Measurements from ENCODE around the gene HSPB7.

The HSPB7 gene

GRCh38 chr1:16019644-16020277, 1.9 kb upstream of the HSPB7 start:
- H3K36me3 ChIP-seq (ENCODE audit: control insufficient read depth in 2 of 2, insufficient read depth in 1 of 2, low read length in 2 of 2): no peaks in the 10 kb centered on the region
- no peak overlapping the region for H3K4me3 ChIP-seq (ENCODE audit: low read depth, low read length)
- POLR2A ChIA-PET: interaction anchor here (0.6 kb wide), 1 partner anchor 29 kb away, joined by 9 read pairs; no protein-coding TSS in a partner anchor
- H3K27ac ChIP-seq (ENCODE audit: extremely low read depth, low read depth, low read length): no peak overlapping the region
- H3K9me3 ChIP-seq (ENCODE audit: control insufficient read depth, insufficient read depth, low read depth, low read length): no peaks in the 10 kb centered on the region
- H3K4me1 ChIP-seq (ENCODE audit: control insufficient read depth, insufficient read depth, low read length): no peaks in the 10 kb centered on the region
- 0 out of 2 replicates have a peak, but pooled peaks have one; percentile 3 for TF ChIP-seq SCRT2 (tag by site-specific recombination; IDR thresholded peaks at IDR 0.05)
- TF ChIP-seq, protein P1, sequence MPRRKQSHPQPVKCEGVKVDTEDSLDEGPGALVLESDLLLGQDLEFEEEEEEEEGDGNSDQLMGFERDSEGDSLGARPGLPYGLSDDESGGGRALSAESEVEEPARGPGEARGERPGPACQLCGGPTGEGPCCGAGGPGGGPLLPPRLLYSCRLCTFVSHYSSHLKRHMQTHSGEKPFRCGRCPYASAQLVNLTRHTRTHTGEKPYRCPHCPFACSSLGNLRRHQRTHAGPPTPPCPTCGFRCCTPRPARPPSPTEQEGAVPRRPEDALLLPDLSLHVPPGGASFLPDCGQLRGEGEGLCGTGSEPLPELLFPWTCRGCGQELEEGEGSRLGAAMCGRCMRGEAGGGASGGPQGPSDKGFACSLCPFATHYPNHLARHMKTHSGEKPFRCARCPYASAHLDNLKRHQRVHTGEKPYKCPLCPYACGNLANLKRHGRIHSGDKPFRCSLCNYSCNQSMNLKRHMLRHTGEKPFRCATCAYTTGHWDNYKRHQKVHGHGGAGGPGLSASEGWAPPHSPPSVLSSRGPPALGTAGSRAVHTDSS (tag by site-specific recombination; IDR thresholded peaks at IDR 0.05): no peak
- no peak for TF ChIP-seq ZNF121 (tag by site-specific recombination; IDR thresholded peaks at IDR 0.05)
- peak; percentile 78 for TF ChIP-seq ZFHX2 (tag by site-specific recombination; conservative IDR thresholded peaks at IDR 0.05)
- TF ChIP-seq EGR2 (tag by site-specific recombination; IDR thresholded peaks at IDR 0.05; ENCODE audit: low read depth): peak; percentile 64
- TF ChIP-seq GLI2 (tag by site-specific recombination; IDR thresholded peaks at IDR 0.05; ENCODE audit: borderline replicate concordance, low read depth): no peak
- no peak for TF ChIP-seq ZNF350 (tag by site-specific recombination; IDR thresholded peaks at IDR 0.05)
- CTCF ChIA-PET: interaction anchor here (0.6 to 4.5 kb wide), 7 partner anchors 9 to 56 kb away, joined by 3 to 31 read pairs (median 6); partner anchors contain the start of gene FAM131C

DNA sequence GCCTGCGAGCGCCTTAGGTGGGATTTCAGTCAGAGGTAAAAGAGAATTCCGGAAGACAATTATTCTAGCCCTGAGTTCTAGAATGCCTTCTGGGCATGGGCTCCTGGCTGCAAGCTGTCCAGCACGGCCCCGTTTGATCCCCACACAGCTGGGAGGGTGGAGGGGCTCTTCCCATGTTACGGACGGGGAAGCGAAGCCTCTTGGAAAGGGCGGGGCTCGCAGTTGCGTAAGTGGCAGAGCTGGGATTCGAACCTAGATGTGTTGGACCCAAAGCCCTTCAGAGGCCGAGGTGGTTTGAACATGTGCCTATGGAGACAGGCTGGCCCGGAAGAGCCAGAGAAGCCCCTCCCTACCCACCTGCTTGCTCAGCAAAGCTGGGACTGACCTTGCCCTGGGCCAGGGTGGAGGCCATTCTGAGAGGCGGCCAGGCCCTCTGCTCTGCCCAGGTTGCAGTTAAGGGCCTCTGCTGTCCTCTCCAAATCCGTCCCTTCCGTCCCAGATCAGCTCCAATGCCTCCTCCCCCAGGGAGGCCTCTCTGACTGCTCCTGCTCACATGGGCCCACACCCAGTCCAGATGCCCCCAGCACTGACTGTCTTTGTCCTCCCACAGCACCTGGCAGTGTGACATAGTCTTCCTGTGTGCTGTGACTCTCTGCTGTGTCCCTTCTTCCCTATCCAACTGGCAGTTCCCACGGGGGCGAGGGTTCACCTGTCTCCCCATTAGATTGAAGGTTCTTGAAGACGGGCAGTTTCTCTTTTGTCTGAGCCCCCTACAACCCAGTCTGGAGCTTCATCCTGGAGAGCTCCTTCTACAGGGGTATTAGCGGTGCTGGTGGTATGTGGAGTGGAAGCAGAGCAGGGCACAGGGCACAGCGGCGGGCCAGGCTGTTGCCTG, 1.2 kb upstream of the HSPB7 start:
- CTCF ChIA-PET: interaction anchor here (1.2 to 4.5 kb wide), 6 partner anchors 9 to 54 kb away, joined by 3 to 31 read pairs (median 6); partner anchors contain the start of gene FAM131C
- Histone ChIP-seq H3K4me1 (ENCODE audit: control insufficient read depth, insufficient read depth, low read length) (no peaks in the 10 kb centered on the region), H3K36me3 (ENCODE audit: control insufficient read depth in 2 of 2, insufficient read depth in 1 of 2, low read length in 2 of 2) (no peaks in the 10 kb centered on the region), H3K9me3 (ENCODE audit: control insufficient read depth, insufficient read depth, low read depth, low read length) (no peaks in the 10 kb centered on the region), H3K4me3 (ENCODE audit: low read depth, low read length) (no peak overlapping the region), H3K27ac (ENCODE audit: extremely low read depth, low read depth, low read length) (no peak overlapping the region)
- no peak for TF ChIP-seq ZNF157 (tag by site-specific recombination; IDR thresholded peaks at IDR 0.05)
- TF ChIP-seq ZNF600 (tag by site-specific recombination; IDR thresholded peaks at IDR 0.05): peak; percentile 9; the same call in 1 of the 2 replicates
- TF ChIP-seq ZXDB (tag by site-specific recombination; IDR thresholded peaks at IDR 0.05): no peak
- no peak for TF ChIP-seq ZNF121 (tag by site-specific recombination; IDR thresholded peaks at IDR 0.05)
- peak; percentile 91 for TF ChIP-seq SCRT2 (tag by site-specific recombination; IDR thresholded peaks at IDR 0.05)
- TF ChIP-seq ZNF302 (tag by site-specific recombination; IDR thresholded peaks at IDR 0.05; ENCODE audit: low read depth): no peak
- no peak for TF ChIP-seq ZNF214 (tag by site-specific recombination; IDR thresholded peaks at IDR 0.05; ENCODE audit: borderline replicate concordance)
- 0 out of 2 replicates have a peak, but pooled peaks have one; percentile 25 for TF ChIP-seq GLIS1 (tag by site-specific recombination; IDR thresholded peaks at IDR 0.05)
- no peak for TF ChIP-seq KLF16 (tag by site-specific recombination; IDR thresholded peaks at IDR 0.05)
- TF ChIP-seq ZNF776 (tag by site-specific recombination; IDR thresholded peaks at IDR 0.05; ENCODE audit: borderline replicate concordance): no peak
- peak; percentile 14; the same call in 1 of the 2 replicates for TF ChIP-seq GLIS2 (tag by site-specific recombination; IDR thresholded peaks at IDR 0.05)
- no peak for TF ChIP-seq ZBTB44 (tag by site-specific recombination; IDR thresholded peaks at IDR 0.05)
- TF ChIP-seq ZNF341 (tag by site-specific recombination; IDR thresholded peaks at IDR 0.05; ENCODE audit: low read depth): peak; percentile 47
- no peak for TF ChIP-seq ZNF391 (tag by site-specific recombination; IDR thresholded peaks at IDR 0.05; ENCODE audit: borderline replicate concordance, low read depth)
- no peak for TF ChIP-seq MZF1 (tag by site-specific recombination; IDR thresholded peaks at IDR 0.05; ENCODE audit: borderline replicate concordance)
- no peak for TF ChIP-seq GLI4 (tag by site-specific recombination; IDR thresholded peaks at IDR 0.05)
- no peak for TF ChIP-seq ZNF677 (tag by site-specific recombination; IDR thresholded peaks at IDR 0.05)
- POLR2A ChIA-PET: no interaction called here

All from HEK293 (cell line).